ENCODE results near the gene OPN5. TPM values are rescaled to one million over a fixed set of nuclear protein-coding genes. Genes with fewer than 3 reads are reported as not detected.

Gene OPN5
- total RNA-seq, 2 experiments from 2014 or later = not detected

DNA sequence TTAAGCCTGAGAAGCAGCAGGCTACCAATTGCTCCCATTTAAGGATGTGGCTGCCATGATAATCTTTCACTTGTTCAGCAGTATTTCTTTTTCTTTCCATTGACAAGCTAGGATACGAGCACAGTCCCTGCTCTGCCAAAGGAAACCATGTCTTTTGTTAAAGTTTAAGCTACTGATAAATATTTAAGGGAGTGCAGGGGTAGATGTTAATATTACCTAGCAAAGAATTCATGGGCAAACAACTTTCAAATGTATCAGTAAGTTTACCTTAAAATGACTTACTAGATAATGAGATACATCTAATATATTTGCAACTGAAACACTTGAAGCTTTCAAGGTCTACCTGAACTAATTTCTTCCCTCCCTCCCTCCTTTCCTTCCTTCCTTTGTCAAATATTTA is 77.3 kb downstream of the OPN5 start:
- no peak overlapping the region for H3K27ac Mint-ChIP-seq
- DNase-seq (no peak), ATAC-seq (no peak)
- peaks cover 5% of the 10 kb centered on the region for H3K27me3 Mint-ChIP-seq
- H3K4me1 Mint-ChIP-seq (ENCODE audit: low read depth) = no peaks in the 10 kb centered on the region
- CTCF ChIA-PET = no interaction called here
- H3K4me3 Mint-ChIP-seq = no peak overlapping the region
- TF ChIP-seq, protein P1, sequence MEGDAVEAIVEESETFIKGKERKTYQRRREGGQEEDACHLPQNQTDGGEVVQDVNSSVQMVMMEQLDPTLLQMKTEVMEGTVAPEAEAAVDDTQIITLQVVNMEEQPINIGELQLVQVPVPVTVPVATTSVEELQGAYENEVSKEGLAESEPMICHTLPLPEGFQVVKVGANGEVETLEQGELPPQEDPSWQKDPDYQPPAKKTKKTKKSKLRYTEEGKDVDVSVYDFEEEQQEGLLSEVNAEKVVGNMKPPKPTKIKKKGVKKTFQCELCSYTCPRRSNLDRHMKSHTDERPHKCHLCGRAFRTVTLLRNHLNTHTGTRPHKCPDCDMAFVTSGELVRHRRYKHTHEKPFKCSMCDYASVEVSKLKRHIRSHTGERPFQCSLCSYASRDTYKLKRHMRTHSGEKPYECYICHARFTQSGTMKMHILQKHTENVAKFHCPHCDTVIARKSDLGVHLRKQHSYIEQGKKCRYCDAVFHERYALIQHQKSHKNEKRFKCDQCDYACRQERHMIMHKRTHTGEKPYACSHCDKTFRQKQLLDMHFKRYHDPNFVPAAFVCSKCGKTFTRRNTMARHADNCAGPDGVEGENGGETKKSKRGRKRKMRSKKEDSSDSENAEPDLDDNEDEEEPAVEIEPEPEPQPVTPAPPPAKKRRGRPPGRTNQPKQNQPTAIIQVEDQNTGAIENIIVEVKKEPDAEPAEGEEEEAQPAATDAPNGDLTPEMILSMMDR (IDR thresholded peaks at IDR 0.05) = no peak
- H3K36me3 Mint-ChIP-seq (ENCODE audit: low read depth) = no peaks in the 10 kb centered on the region
- intact Hi-C loops (cut with micrococcal nuclease) = no loop called here
- no peaks in the 10 kb centered on the region for H3K9me3 Mint-ChIP-seq
- POLR2A ChIA-PET = no interaction called here

DNA sequence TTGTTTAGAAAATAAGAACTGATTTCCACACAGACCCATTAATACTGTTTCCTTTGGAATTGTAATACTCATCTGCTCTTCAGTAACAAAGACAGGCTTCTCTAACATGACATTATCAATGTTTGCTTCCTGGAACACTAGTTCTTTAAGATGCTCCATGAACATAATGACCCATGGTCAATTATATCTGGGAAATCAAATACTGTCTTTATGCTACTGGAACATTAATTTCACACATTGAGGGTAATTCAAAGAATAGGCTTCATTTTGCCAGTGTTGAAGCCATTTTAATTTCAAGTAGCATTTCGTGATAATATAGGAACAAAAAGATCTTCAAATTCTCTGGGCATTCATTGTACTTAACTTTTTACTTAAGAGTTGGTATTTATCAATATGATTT is 80.9 kb downstream of the OPN5 start:
- DNase-seq (no peak), ATAC-seq (no peak)
- intact Hi-C loops (cut with micrococcal nuclease) = no loop called here
- Mint-ChIP-seq H3K9me3 (no peaks in the 10 kb centered on the region), H3K36me3 (ENCODE audit: low read depth) (no peaks in the 10 kb centered on the region), H3K27ac (no peak overlapping the region), H3K4me1 (ENCODE audit: low read depth) (no peaks in the 10 kb centered on the region), H3K4me3 (no peak overlapping the region), H3K27me3 (peaks cover 4% of the 10 kb centered on the region)
- POLR2A ChIA-PET = no interaction called here
- CTCF ChIA-PET = no interaction called here
- TF ChIP-seq, protein P1 (IDR thresholded peaks at IDR 0.05) = no peak

- Mint-ChIP-seq H3K4me3 (no peak overlapping the region), H3K4me1 (ENCODE audit: low read depth) (no peaks in the 10 kb centered on the region), H3K27ac (no peak overlapping the region), H3K27me3 (no peaks in the 10 kb centered on the region), H3K36me3 (ENCODE audit: low read depth) (no peaks in the 10 kb centered on the region), H3K9me3 (no peaks in the 10 kb centered on the region)
- POLR2A ChIA-PET = no interaction called here
- CTCF ChIA-PET = no interaction called here
- DNase-seq (no peak), ATAC-seq (no peak)
- intact Hi-C loops (cut with micrococcal nuclease) = no loop called here
- TF ChIP-seq, protein P1 (IDR thresholded peaks at IDR 0.05) = no peak
These were observed 83.4 kb downstream of the OPN5 start for GRCh38 chr6:47865206-47865605.

DNA sequence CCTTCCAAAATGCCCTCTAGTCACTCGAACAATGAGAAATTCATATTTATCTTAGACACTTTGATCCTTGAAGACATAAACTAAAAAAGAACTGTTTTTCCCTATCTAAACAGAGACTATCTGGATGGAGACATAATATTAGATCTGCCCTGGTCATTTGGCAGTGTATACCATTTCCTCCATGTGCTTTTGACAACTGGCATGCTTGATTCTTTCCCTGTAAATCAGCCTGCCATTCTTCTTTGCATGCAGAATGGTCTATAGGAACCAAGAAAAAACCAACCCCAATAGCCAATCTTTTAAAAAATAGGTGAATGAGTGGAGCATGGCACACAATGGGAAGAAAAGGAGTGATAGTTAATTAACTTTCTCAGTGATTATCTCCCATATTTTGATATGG is 93.8 kb downstream of the OPN5 start:
- CTCF ChIA-PET = no interaction called here
- H3K4me1 Mint-ChIP-seq (ENCODE audit: low read depth) = no peaks in the 10 kb centered on the region
- ATAC-seq (no peak), DNase-seq (no peak)
- no peaks in the 10 kb centered on the region for H3K9me3 Mint-ChIP-seq
- intact Hi-C loops (cut with micrococcal nuclease) = no loop called here
- POLR2A ChIA-PET = no interaction called here
- no peaks in the 10 kb centered on the region for H3K27me3 Mint-ChIP-seq
- no peaks in the 10 kb centered on the region for H3K36me3 Mint-ChIP-seq (ENCODE audit: low read depth)
- TF ChIP-seq, protein P1 (IDR thresholded peaks at IDR 0.05) = no peak
- H3K4me3 Mint-ChIP-seq = no peak overlapping the region
- no peak overlapping the region for H3K27ac Mint-ChIP-seq

Other genes with a start within 250 kb of the OPN5 start
- not detected for gene ADGRF4, start 83.5 kb upstream of the OPN5 start, total RNA-seq